GM12891 (cell line): ENCODE measurements around the gene CHST6. TPM values are rescaled to one million over a fixed set of nuclear protein-coding genes. Genes with fewer than 3 reads are reported as not detected.
"Not testable (repeated sequence)": the region's sequence is repeated elsewhere in the genome, so short reads cannot be mapped to it uniquely, and the experiment has no call there.

Experiments used
- DNase-seq: peaks from one replicate; pipeline ENCODE4 v3.0.0; 2011; ENCODE audit warnings: low spot score; ENCODE audit not compliant: insufficient read length
- FAIRE-seq: peaks from 2 replicates; lab custom pipeline; 2011; peaks lifted over from hg19 to GRCh38; lab: Jason Lieb, UNC
- PAX5 ChIP-seq: IDR thresholded peaks from 2 replicates; pipeline ENCODE4 v1.6.1; 2011; ENCODE audit warnings: low read length, moderate library complexity, mild to moderate bottlenecking; ENCODE audit not compliant: insufficient read depth, severe bottlenecking
- POLR2A ChIP-seq: IDR thresholded peaks from 2 replicates; pipeline ENCODE4 v1.6.1; 2011; ENCODE audit warnings: low read depth, low read length, control low read depth
- POLR2AphosphoS5 ChIP-seq: IDR thresholded peaks from 2 replicates; pipeline ENCODE4 v1.6.1; 2011; ENCODE audit warnings: low read depth, low read length, control low read depth
- POU2F2 ChIP-seq: IDR thresholded peaks from 2 replicates; pipeline ENCODE4 v1.6.1; 2011; ENCODE audit warnings: low read depth, mild to moderate bottlenecking, control low read depth, low read length, moderate library complexity
- SPI1 ChIP-seq: IDR thresholded peaks from 2 replicates; pipeline ENCODE4 v1.6.1; 2011; ENCODE audit warnings: low read depth, low read length, control low read depth
- TAF1 ChIP-seq: IDR thresholded peaks from 2 replicates; pipeline ENCODE4 v1.6.1; 2011; ENCODE audit warnings: low read depth, low read length, control low read depth
- polyA plus RNA-seq: library from polyadenylated mRNA; unstranded; fragments of >200 nt; gene quantifications from one replicate; pipeline ENCODE4 v1.2.1, GENCODE V29; 2012; ENCODE audit warnings: low read depth, missing spikeins, inconsistent platforms; ENCODE audit not compliant: missing spikeins

The CHST6 gene
- polyA plus RNA-seq, result 1.0 TPM

DNA sequence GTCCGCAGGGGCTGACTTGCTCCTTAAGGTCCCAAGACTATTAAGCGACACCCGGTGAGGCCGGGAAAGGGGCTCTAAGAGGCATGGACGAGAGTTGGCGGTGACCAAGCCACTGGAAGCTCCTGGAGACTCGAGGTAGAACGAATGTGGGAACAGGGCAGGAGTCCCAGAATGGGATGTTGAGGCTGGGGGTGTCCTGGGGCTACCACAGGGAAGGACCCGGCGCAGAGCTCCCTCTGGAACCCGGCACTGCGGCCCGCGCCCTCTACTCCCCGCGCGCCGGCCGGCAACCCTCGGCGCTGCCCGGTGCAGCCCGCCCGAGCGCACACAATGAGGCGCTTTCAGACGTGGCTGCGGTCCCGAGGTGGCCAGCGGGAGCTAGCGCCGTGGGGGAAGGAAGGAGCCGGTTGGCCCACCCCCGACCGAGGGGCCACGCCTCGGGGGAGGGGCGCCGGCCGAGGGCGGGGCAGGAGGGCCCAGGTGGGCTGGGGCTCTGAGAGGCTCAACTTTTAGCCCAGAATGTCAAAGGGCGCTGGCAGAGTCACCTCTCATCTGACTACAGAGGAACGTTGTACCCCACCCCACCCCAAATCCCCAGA, at the start of gene CHST6:
CHST6 (minus strand) TSS at position 366 of the 599 bp plus-strand sequence. CDS start 15,613 bp downstream, outside the sequence.
- no peak for TF ChIP-seq SPI1
- no peak for TF ChIP-seq POLR2A
- TF ChIP-seq TAF1, result no peak
- no peak for TF ChIP-seq PAX5
- no peak for TF ChIP-seq POLR2AphosphoS5
- no peak for TF ChIP-seq POU2F2
- FAIRE-seq (no peak), DNase-seq (peak; percentile 67)

GRCh38 chr16:75542462-75542861, 47.2 kb upstream of the CHST6 start:
- not testable (repeated sequence) for DNase-seq, FAIRE-seq

DNA sequence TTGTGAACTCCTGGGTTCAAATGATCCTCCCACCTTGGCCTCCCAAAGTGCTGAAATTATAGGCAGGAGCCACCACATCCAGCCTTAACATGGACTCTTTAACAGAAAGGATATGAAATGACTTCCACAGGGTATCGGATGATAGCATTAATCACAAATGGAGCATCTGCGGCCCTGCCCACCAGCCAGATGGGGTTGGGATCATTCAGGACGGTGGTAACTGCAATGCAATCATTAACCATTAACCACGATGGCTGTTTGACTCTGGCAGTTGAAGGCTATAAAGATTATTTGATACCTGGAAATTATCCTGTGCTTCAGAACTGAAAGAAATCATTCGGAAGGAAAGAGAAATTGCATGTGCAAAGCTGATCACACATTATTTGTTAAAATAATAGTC, 46.0 kb upstream of the CHST6 start:
- FAIRE-seq (no peak), DNase-seq (no peak)
- TF ChIP-seq PAX5 (no peak), POU2F2 (no peak), SPI1 (no peak), POLR2AphosphoS5 (no peak), POLR2A (no peak), TAF1 (no peak)

- not testable (repeated sequence) for FAIRE-seq, DNase-seq
Observed at GRCh38 chr16:75538882-75539565, 43.8 kb upstream of the CHST6 start.

DNA sequence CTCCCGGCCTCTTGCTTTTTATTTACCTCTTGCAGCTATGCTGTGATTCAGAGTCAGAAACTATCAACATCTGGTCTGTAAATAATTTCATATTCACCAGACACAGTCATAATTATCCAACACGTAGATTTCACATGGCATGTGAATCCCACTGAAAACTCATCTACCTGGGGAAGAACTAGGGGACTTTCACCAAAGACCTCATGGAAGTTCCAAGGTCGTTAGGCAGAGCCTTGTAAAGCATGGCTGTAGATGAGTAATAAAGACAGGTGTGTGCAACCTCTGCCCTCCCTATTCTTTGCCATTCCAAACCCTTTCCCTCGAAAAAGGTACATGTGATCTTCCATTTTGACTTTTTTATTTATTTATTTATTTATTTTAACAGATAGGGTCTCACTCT, 42.5 kb upstream of the CHST6 start:
- TF ChIP-seq SPI1, result no peak
- TF ChIP-seq PAX5, result no peak
- no peak for DNase-seq
- no peak for FAIRE-seq

DNA sequence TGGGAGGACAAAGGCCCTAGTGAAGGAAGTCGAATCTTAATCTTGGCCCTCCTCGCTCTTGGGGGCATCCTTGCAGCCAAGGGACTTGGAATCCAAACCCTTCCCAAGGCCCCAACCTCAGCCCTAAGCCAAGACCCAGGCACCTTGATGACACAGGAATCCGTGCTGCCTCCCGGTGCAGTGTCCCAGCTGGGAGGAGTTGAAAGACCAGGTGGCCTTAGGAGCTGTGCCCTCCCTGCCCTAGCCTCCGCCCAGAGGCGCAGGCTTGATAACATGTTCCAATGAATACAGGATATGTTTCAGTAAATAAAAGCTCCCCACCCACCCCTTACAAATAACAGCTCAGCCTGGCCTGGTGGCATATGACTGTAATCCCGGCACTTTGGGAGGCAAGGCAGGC, 40.7 kb upstream of the CHST6 start, which contains the start of gene CHST5:
CHST5 (minus strand) TSS at position 208 of the 400 bp plus-strand sequence. CDS start 5,724 bp downstream, outside the sequence.
- FAIRE-seq (no peak), DNase-seq (no peak)
- TF ChIP-seq POLR2AphosphoS5 (no peak), TAF1 (no peak), POU2F2 (no peak), SPI1 (no peak), PAX5 (no peak), POLR2A (no peak)

DNA sequence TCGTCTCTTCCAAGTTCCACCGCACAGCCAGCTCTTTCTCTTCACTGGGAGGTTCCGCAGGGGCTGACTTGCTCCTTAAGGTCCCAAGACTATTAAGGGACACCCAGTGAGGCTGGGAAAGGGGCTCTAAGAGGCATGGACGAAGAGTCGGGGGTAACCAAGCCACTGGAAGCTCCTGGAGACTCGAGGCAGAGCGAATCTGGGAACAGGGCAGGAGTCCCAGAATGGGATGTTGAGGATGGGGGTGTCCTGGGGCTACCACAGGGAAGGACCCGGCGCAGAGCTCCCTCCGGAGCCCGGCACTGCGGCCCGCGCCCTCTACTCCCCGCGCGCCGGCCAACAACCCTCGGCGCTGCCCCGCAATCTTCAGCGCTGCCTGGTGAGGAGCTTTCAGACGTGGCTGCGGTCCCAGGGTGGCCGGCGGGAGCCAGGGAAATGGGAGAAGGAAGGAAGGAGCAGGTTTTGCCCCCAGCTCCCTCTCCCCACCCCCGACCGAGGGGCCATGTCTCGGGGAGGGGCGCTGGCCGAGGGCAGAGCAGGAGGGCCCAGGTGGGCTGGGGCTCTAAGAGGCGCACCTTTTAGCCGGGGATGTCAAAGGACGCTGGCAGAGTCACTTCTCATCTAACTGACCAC, 40.1 kb upstream of the CHST6 start:
- FAIRE-seq, result no peak
- no peak for TF ChIP-seq PAX5
- no peak for DNase-seq

GRCh38 chr16:75534560-75535205, 39.4 kb upstream of the CHST6 start:
- no peak for TF ChIP-seq POU2F2
- TF ChIP-seq POLR2A, result no peak
- no peak for TF ChIP-seq SPI1
- no peak for TF ChIP-seq TAF1
- TF ChIP-seq PAX5, result no peak
- TF ChIP-seq POLR2AphosphoS5, result no peak
- no peak for DNase-seq
- no peak for FAIRE-seq

DNA sequence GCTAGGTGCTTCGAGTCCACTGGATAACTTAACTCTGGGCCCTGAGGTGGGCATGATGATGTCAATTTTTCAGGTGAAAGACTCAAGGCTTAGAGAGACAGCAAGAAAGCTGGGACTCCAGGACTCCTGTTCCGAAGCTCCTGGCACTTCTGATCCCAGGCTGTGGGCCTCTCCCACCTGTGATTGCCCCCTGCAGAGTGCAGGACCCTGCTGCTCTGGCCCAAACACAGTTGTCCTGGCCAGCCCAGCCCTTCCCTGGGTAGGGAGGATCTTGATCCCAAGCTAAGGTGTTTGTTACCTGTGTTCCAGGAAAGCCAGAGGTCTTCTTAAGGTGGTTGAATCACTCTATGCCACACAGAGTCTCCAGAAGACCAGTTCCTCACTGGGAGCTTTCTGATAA, 37.5 kb upstream of the CHST6 start:
- TF ChIP-seq POLR2A, result no peak
- no peak for TF ChIP-seq TAF1
- TF ChIP-seq SPI1, result no peak
- TF ChIP-seq POU2F2, result no peak
- no peak for TF ChIP-seq PAX5
- no peak for TF ChIP-seq POLR2AphosphoS5
- DNase-seq (no peak), FAIRE-seq (no peak)

- no peak for FAIRE-seq
- no peak for DNase-seq
- TF ChIP-seq SPI1, result no peak
- TF ChIP-seq POLR2A, result no peak
- no peak for TF ChIP-seq TAF1
- TF ChIP-seq POLR2AphosphoS5, result no peak
- no peak for TF ChIP-seq POU2F2
- no peak for TF ChIP-seq PAX5
Observed at GRCh38 chr16:75532142-75532765, 37.0 kb upstream of the CHST6 start.
